B cell (primary cell): ENCODE results near the gene DGKB. TPM values are rescaled to one million over a fixed set of nuclear protein-coding genes. Genes with fewer than 3 reads are reported as not detected.

Source experiments
- ATAC-seq: fragments of 200-7000 bp; cut with Tn5 transposase; one replicate; pipeline ENCODE4 v1.10.0; 2021; ENCODE audit warnings: low read depth, mild to moderate bottlenecking, moderate number of reproducible peaks, moderate library complexity
- CTCF ChIA-PET: fragments of 350-600 bp; sonication (Branson Sonifier 250); formaldehyde crosslinking; loops from one replicate; lab custom pipeline; 2021; ENCODE audit warnings: antibody characterized with exemption, inconsistent platforms; lab: Charles Lee
- POLR2A ChIA-PET: fragments of 350-600 bp; sonication (Branson Sonifier 250); formaldehyde crosslinking; loops from one replicate; lab custom pipeline; 2021; ENCODE audit warnings: antibody characterized with exemption; lab: Charles Lee
- DNase-seq: peaks from one replicate; pipeline ENCODE4 v3.0.0; 2013
- H2AFZ ChIP-seq: 2 replicates; pipeline ENCODE4 v1.6.1; 2012; ENCODE audit warnings: mild to moderate bottlenecking, low read depth, low read length; ENCODE audit not compliant: insufficient read depth, poor library complexity, severe bottlenecking
- H3K27ac ChIP-seq, 2 donors: 1 replicate in 1 of 2; 2 replicates in 1 of 2; pipeline ENCODE4 v1.5.1; 2012 to 2013; ENCODE audit warnings: low read length in 2 of 2, mild to moderate bottlenecking in 2 of 2, moderate library complexity in 1 of 2
- H3K27me3 ChIP-seq, 4 experiments: fragments of 200-600 bp in 1 of 4; sonication (generic) in 1 of 4; replicated peaks in 1 of 4; 1 replicate in 2 of 4; 2 replicates in 2 of 4; pipeline versions ENCODE4 v1.6.1 to v1.7.0; 2013 to 2016; ENCODE audit warnings: low read length in 3 of 4, mild to moderate bottlenecking in 2 of 4, mixed read lengths in 1 of 4, moderate library complexity in 1 of 4; ENCODE audit not compliant: insufficient read depth in 4 of 4, control insufficient read depth in 3 of 4; ENCODE audit errors: control extremely low read depth in 1 of 4
- H3K36me3 ChIP-seq, 2 experiments: replicated peaks in 1 of 2; 1 replicate in 1 of 2; 2 replicates in 1 of 2; pipeline versions ENCODE4 v1.6.1 to v1.7.1; 2013; ENCODE audit warnings: low read length in 1 of 2; ENCODE audit not compliant: insufficient read depth in 2 of 2, control insufficient read depth in 1 of 2; ENCODE audit errors: control extremely low read depth in 1 of 2, extremely low read depth in 1 of 2
- H3K4me1 ChIP-seq, 2 donors: fragments of 200-600 bp in 1 of 2; sonication (generic) in 1 of 2; 1 replicate in 1 of 2; 2 replicates in 1 of 2; pipeline versions ENCODE4 v1.5.1 to v1.6.1; 2013 to 2017; ENCODE audit warnings: low read length in 2 of 2; ENCODE audit not compliant: control insufficient read depth in 2 of 2, insufficient read depth in 2 of 2
- H3K4me2 ChIP-seq: replicated peaks from 2 replicates; pipeline ENCODE3; 2012; ENCODE audit warnings: mild to moderate bottlenecking, low read depth, low read length; ENCODE audit not compliant: poor library complexity, severe bottlenecking
- H3K4me3 ChIP-seq, 5 experiments: fragments of 200-600 bp in 1 of 5; sonication (generic) in 1 of 5; 1 replicate in 3 of 5; 2 replicates in 2 of 5; pipeline versions ENCODE4 v1.5.1 to v1.7.0; 2011 to 2016; ENCODE audit warnings: low read length in 4 of 5, mild to moderate bottlenecking in 4 of 5, low read depth in 2 of 5, control low read depth in 1 of 5, moderate library complexity in 1 of 5; ENCODE audit not compliant: insufficient read depth in 1 of 5; ENCODE audit errors: control extremely low read depth in 1 of 5, extremely low read depth in 1 of 5
- H3K79me2 ChIP-seq: fragments of 200-600 bp; sonication (generic); one replicate; pipeline ENCODE4 v1.6.0; 2016; ENCODE audit warnings: low read length; ENCODE audit not compliant: control insufficient read depth, insufficient read depth
- H3K9ac ChIP-seq: fragments of 200-600 bp; sonication (generic); 2 replicates; pipeline ENCODE4 v1.6.1; 2017; ENCODE audit warnings: mild to moderate bottlenecking, low read length, moderate library complexity
- H3K9me3 ChIP-seq, 3 donors: one replicate each; pipeline versions ENCODE4 v1.6.1 to v1.7.1; 2013; ENCODE audit warnings: low read length in 2 of 3; ENCODE audit not compliant: control insufficient read depth in 2 of 3, insufficient read depth in 1 of 3; ENCODE audit errors: control extremely low read depth in 1 of 3
- H4K20me1 ChIP-seq: 2 replicates; pipeline ENCODE4 v1.6.0; 2012; ENCODE audit warnings: mild to moderate bottlenecking, low read length; ENCODE audit not compliant: insufficient read depth, control insufficient read depth, poor library complexity, severe bottlenecking
- H3K27ac Mint-ChIP-seq: one replicate; pipeline ENCODE4 v1.8.0; 2021; ENCODE audit warnings: mixed read lengths
- H3K27me3 Mint-ChIP-seq: one replicate; pipeline ENCODE4 v1.8.0; 2021; ENCODE audit warnings: mixed read lengths
- H3K4me1 Mint-ChIP-seq: one replicate; pipeline ENCODE4 v1.8.0; 2021; ENCODE audit warnings: mixed read lengths
- H3K4me3 Mint-ChIP-seq: one replicate; pipeline ENCODE4 v1.8.0; 2021; ENCODE audit warnings: mixed read lengths
- H3K9me3 Mint-ChIP-seq: one replicate; pipeline ENCODE4 v1.8.0; 2022; ENCODE audit warnings: mixed read lengths; ENCODE audit not compliant: insufficient read depth
- CTCF ChIP-seq: fragments of 200-600 bp; IDR thresholded peaks from one replicate; pipeline ENCODE4 v1.8.0; 2022; ENCODE audit warnings: antibody characterized with exemption, mild to moderate bottlenecking
- EZH2 ChIP-seq: IDR thresholded peaks from 2 replicates; pipeline ENCODE4 v1.6.1; 2012; ENCODE audit warnings: borderline replicate concordance, low read depth, mild to moderate bottlenecking, moderate library complexity, low read length; ENCODE audit not compliant: insufficient read depth, poor library complexity, severe bottlenecking
- WGBS: methylation state at CpG from one replicate; pipeline ENCODE4 v1.1.5; 2013; ENCODE audit warnings: missing lambda C conversion rate; ENCODE audit not compliant: insufficient coverage; 5-methylcytosine and 5-hydroxymethylcytosine counted together
- intact Hi-C: fragments of 100-400 bp; cut with micrococcal nuclease; formaldehyde crosslinking; loops from one replicate; pipeline ENCODE4 v1.10.0; 2022
- polyA plus RNA-seq: library from polyadenylated mRNA; depleted of rRNA; stranded (reverse); fragments of >200 nt; gene quantifications from 2 replicates; pipeline ENCODE4 v1.2.3, GENCODE V29; 2012
- total RNA-seq, 2 donors: library from RNA; stranded (reverse); fragments of 120-200 nt in 1 of 2; gene quantifications; 1 replicate in 1 of 2; 2 replicates in 1 of 2; pipeline versions ENCODE4 v1.2.3 to v1.2.4, GENCODE V29; 2013 to 2022

DGKB gene
- total and polyA plus RNA-seq, 2 donors (not counting 1 experiment from before 2014, with no cell fraction given): not detected

- Histone ChIP-seq H3K27me3 (no peaks in the 10 kb centered on the region), H3K9ac (no peak overlapping the region), H3K36me3 (no peaks in the 10 kb centered on the region), H3K4me3 (no peak overlapping the region), H3K9me3 (peaks cover 0 to 2% (median 0%) of the 10 kb centered on the region in 3 donors), H3K4me1 (no peaks in the 10 kb centered on the region), H3K27ac (no peak overlapping the region), H3K79me2 (no peaks in the 10 kb centered on the region), H4K20me1 (no peaks in the 10 kb centered on the region), H2AFZ (no peak overlapping the region), H3K4me2 (no peak overlapping the region)
- no peak for TF ChIP-seq EZH2
- no peak for TF ChIP-seq CTCF
- Mint-ChIP-seq H3K9me3 (no peaks in the 10 kb centered on the region), H3K4me3 (no peak overlapping the region), H3K4me1 (no peaks in the 10 kb centered on the region), H3K27me3 (no peaks in the 10 kb centered on the region), H3K27ac (no peak overlapping the region)
- ChIA-PET POLR2A (no interaction called here), CTCF (no interaction called here)
- 58% methylated on average over 3 of the region's 4 CpGs for WGBS
- intact Hi-C loops: no loop called here
- DNase-seq: no peak
- no peak for ATAC-seq
These were observed 551.4 kb downstream of the DGKB start for GRCh38 chr7:14351167-14351566.

GRCh38 chr7:14341200-14341775 is 561.3 kb downstream of the DGKB start:
- H3K79me2 ChIP-seq: no peaks in the 10 kb centered on the region
- H3K9ac ChIP-seq: no peak overlapping the region
- no peaks in the 10 kb centered on the region for H3K27me3 ChIP-seq
- no peaks in the 10 kb centered on the region for H3K36me3 ChIP-seq
- intact Hi-C loops: no loop called here
- H3K27me3 Mint-ChIP-seq: no peaks in the 10 kb centered on the region
- TF ChIP-seq CTCF: no peak
- no peak for TF ChIP-seq EZH2
- POLR2A ChIA-PET: no interaction called here
- CTCF ChIA-PET: no interaction called here
- DNase-seq: no peak
- no peak overlapping the region for H3K4me2 ChIP-seq
- H2AFZ ChIP-seq: no peak overlapping the region
- no peak overlapping the region for H3K4me3 ChIP-seq
- no peaks in the 10 kb centered on the region for H3K4me1 Mint-ChIP-seq
- no peak overlapping the region for H3K27ac ChIP-seq
- peaks cover 3% of the 10 kb centered on the region for H3K9me3 Mint-ChIP-seq
- no CpG with 5 or more reads among the region's 4 CpGs for WGBS
- H3K9me3 ChIP-seq: no peaks in the 10 kb centered on the region
- ATAC-seq: no peak
- no peaks in the 10 kb centered on the region for H4K20me1 ChIP-seq
- no peak overlapping the region for H3K27ac Mint-ChIP-seq
- no peaks in the 10 kb centered on the region for H3K4me1 ChIP-seq
- no peak overlapping the region for H3K4me3 Mint-ChIP-seq
